Omental fat pad (tissue), 4 donors: Measurements from ENCODE around the gene SYTL2. TPM values are rescaled to one million over a fixed set of nuclear protein-coding genes. Genes with fewer than 3 reads are reported as not detected.

ENCODE experiments used
- ATAC-seq: fragments of 150-250 bp; one replicate; pipeline ENCODE4 v1.9.1; 2016; ENCODE audit warnings: mild to moderate bottlenecking, moderate library complexity; ENCODE audit not compliant: low FRiP score
- DNase-seq: peaks from one replicate; pipeline ENCODE4 v3.0.0-alpha.2; 2019; ENCODE audit warnings: low spot score
- total RNA-seq, 4 donors: library from RNA; depleted of rRNA; stranded (reverse); fragments of >200 nt; gene quantifications; one replicate each; pipeline ENCODE4 v1.1.0, GENCODE V29; 2016
- TF ChIP-seq, protein P1 (sequence below), 3 donors: fragments of 450-650 bp; IDR thresholded peaks; one replicate each; pipeline ENCODE4 v1.5.1; 2016 to 2017; ENCODE audit warnings: antibody characterized with exemption in 3 of 3, mild to moderate bottlenecking in 3 of 3, moderate library complexity in 2 of 3

Gene SYTL2
- total RNA-seq, 4 donors from 2014 or later: 14.3 to 33.9 (median 17.8) TPM

DNA sequence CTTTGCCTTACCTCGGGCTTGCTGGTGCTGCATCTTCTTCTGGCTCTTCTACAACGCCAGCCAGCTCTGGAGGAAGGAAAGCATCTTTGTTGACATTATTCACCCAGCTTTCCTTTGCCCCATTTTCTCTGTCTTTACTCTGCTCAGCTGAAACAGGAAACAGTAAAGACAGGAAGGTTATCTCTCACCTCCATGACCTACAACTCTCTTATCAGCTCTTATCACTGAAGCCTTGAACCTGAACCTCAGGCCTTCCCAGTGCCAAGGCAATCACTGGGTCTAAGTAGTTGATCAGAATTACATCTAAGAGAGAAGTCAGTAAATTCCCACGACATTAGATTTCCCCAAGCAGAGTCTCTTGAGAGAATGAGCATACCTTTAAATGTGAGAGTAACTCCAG is 65.3 kb downstream of the SYTL2 start:
- DNase-seq: no peak
- no peak for ATAC-seq
- TF ChIP-seq, protein P1, sequence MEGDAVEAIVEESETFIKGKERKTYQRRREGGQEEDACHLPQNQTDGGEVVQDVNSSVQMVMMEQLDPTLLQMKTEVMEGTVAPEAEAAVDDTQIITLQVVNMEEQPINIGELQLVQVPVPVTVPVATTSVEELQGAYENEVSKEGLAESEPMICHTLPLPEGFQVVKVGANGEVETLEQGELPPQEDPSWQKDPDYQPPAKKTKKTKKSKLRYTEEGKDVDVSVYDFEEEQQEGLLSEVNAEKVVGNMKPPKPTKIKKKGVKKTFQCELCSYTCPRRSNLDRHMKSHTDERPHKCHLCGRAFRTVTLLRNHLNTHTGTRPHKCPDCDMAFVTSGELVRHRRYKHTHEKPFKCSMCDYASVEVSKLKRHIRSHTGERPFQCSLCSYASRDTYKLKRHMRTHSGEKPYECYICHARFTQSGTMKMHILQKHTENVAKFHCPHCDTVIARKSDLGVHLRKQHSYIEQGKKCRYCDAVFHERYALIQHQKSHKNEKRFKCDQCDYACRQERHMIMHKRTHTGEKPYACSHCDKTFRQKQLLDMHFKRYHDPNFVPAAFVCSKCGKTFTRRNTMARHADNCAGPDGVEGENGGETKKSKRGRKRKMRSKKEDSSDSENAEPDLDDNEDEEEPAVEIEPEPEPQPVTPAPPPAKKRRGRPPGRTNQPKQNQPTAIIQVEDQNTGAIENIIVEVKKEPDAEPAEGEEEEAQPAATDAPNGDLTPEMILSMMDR (IDR thresholded peaks at IDR 0.05): no peak

- TF ChIP-seq, protein P1 (IDR thresholded peaks at IDR 0.05): no peak
- ATAC-seq: no peak
- DNase-seq: no peak
These were observed 68.1 kb downstream of the SYTL2 start for GRCh38 chr11:85742873-85743275.

- TF ChIP-seq, protein P1 (IDR thresholded peaks at IDR 0.05): no peak
- DNase-seq (no peak), ATAC-seq (no peak)
These were observed 68.6 kb downstream of the SYTL2 start for GRCh38 chr11:85742348-85742747.

- ATAC-seq (no peak), DNase-seq (no peak)
- TF ChIP-seq, protein P1 (IDR thresholded peaks at IDR 0.05): no peak
These were observed 70.2 kb downstream of the SYTL2 start for GRCh38 chr11:85740481-85741400.

GRCh38 chr11:85737738-85738137 is 73.2 kb downstream of the SYTL2 start:
- ATAC-seq: no peak
- DNase-seq: no peak
- TF ChIP-seq, protein P1 (IDR thresholded peaks at IDR 0.05): no peak

DNA sequence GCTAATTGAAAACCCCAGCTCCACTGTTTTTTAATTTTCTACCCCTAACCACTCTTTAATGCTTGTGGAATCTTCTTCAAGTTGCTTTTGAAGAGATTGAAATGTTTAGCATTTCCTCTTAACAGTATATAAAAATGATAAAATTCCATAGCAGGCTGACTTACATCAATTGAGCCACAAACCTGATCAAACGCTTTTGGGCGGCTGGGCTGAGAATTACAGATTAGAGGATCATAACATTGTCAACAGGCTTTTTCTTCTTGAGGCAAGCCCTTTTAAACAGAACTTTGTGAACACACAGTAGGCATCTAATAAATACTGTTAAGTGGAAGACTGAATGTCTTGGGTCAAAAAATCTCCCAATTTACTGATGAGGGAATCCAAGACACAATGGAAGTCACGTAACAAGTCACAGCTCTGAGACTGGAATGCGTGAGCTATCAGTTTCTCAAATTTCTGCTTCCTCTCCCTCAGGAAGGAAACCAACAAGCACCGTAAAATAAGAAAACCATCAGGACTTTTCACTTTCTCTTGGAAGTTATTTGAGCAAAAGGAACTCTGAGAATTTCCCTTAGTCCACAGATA is 75.0 kb downstream of the SYTL2 start:
- DNase-seq: no peak
- no peak for ATAC-seq
- TF ChIP-seq, protein P1 (IDR thresholded peaks at IDR 0.05): no peak
